GM12874 (cell line): ENCODE data around the gene CYS1.

Experiments used
- TF ChIP-seq, protein P1 (sequence below): IDR thresholded peaks from 2 replicates; pipeline ENCODE4 v1.5.1; 2011; ENCODE audit warnings: low read depth, mild to moderate bottlenecking, control low read depth, low read length, moderate library complexity; ENCODE audit not compliant: insufficient read depth

The CYS1 gene

DNA sequence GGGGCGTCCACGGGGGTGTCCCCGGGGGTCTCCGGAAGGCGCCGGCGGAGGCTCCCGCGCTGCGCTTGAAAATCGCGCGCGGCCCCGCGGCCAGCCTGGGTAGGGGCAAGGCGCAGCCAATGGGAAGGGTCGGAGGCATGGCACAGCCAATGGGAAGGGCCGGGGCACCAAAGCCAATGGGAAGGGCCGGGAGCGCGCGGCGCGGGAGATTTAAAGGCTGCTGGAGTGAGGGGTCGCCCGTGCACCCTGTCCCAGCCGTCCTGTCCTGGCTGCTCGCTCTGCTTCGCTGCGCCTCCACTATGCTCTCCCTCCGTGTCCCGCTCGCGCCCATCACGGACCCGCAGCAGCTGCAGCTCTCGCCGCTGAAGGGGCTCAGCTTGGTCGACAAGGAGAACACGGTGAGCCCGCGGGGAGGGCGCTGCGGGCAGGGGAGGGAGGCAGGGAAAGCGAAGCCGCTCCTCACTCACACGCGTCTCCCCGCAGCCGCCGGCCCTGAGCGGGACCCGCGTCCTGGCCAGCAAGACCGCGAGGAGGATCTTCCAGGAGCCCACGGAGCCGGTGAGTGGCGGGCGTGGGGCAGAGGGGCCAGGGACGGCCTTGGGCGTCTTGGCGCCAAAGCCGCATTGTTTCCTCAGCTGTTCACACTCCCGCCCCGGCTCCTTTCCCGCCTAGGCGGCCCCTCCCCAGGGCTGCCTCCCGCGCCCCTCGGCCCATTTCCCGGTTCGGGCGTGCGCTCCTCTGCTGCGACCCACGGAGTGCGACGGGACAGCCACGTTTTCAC, 42.5 kb upstream of the CYS1 start, which contains the start of gene RRM2:
TSS of gene RRM2 (plus strand) at position 240 of the 781 bp plus-strand sequence. CDS start at position 300, 60 bp downstream.
- TF ChIP-seq, protein P1, sequence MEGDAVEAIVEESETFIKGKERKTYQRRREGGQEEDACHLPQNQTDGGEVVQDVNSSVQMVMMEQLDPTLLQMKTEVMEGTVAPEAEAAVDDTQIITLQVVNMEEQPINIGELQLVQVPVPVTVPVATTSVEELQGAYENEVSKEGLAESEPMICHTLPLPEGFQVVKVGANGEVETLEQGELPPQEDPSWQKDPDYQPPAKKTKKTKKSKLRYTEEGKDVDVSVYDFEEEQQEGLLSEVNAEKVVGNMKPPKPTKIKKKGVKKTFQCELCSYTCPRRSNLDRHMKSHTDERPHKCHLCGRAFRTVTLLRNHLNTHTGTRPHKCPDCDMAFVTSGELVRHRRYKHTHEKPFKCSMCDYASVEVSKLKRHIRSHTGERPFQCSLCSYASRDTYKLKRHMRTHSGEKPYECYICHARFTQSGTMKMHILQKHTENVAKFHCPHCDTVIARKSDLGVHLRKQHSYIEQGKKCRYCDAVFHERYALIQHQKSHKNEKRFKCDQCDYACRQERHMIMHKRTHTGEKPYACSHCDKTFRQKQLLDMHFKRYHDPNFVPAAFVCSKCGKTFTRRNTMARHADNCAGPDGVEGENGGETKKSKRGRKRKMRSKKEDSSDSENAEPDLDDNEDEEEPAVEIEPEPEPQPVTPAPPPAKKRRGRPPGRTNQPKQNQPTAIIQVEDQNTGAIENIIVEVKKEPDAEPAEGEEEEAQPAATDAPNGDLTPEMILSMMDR = no peak

GRCh38 chr2:10120877-10121574, 40.8 kb upstream of the CYS1 start:
- TF ChIP-seq, protein P1 = no peak

DNA sequence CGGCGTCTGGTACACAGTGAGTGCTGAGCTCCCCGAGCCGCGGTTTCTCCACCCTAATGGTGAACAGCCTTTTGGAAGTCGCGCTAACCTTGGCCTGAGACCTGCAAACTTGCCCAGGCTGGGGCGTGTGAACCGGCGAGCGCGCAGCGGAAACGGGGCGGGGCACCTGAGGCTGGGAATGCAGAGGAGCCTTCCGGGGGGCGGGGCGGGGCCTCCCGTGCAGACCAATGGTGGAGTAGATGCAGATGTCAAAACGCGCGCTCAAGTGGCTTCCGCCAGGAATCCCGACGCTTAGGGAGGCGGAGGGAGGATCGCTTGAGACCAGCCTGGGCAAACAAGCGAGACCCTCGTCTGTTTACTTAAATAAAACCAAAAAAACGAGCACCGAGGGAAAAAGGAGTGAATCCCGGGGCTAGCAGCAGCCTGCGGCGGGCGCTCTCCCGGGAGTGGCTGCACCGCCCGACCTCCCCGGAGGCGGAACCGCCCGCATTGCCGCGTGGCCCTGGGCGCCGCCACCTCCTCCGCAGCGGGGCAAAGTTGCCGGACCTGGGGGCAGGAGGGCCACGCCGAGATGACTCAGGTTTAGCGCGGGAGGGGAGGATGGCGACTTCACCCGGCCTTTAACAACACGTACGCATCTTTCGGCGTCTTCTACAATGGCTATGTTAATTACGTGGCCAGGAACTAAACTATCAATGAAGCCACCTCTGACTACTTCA, 40.1 kb upstream of the CYS1 start:
- TF ChIP-seq, protein P1 = no peak

GRCh38 chr2:10119601-10120157, 39.5 kb upstream of the CYS1 start:
- TF ChIP-seq, protein P1 = no peak

- TF ChIP-seq, protein P1 = no peak
Observed at GRCh38 chr2:10119027-10119325, 38.8 kb upstream of the CYS1 start.

GRCh38 chr2:10109311-10109710, 29.1 kb upstream of the CYS1 start:
- TF ChIP-seq, protein P1 = no peak

DNA sequence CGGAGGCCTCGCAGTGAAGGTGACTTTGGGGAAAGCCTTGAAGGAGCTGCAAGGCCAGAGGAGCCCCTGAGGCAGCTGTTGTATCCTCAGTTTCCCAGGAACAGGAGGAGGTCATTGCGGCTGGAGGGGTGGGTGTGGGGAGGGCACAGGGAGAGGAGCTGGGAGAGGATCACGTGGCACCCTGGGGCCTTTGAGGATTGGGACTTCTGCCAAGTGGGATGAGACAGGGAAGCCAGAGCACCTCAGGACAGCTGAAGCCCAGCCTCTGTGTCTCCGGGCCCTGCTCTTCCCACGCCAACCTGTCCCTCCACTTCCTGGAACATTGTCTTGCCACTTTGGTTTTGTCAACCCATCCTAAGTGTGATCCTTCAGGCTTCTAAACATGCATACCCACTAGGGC, 23.0 kb upstream of the CYS1 start:
- TF ChIP-seq, protein P1 = no peak
